Psoas muscle (tissue), 8 donors: ENCODE measurements around the gene CBX6. TPM values are rescaled to one million over a fixed set of nuclear protein-coding genes. Genes with fewer than 3 reads are reported as not detected.

ENCODE experiments used
- ATAC-seq, 4 donors: fragments of 200-7000 bp; cut with Tn5 transposase; one replicate each; pipeline ENCODE4 v1.9.1; 2020; ENCODE audit warnings: moderate library complexity in 3 of 4, mild to moderate bottlenecking in 2 of 4
- DNase-seq, 2 donors: peaks; one replicate each; pipeline ENCODE4 v3.0.0-alpha.2; 2020
- H3K27ac ChIP-seq: fragments of 200-600 bp; one replicate; pipeline ENCODE4 v1.8.0; 2022
- H3K27me3 ChIP-seq, 3 donors: fragments of 200-600 bp in 1 of 3; one replicate each; pipeline versions ENCODE4 v1.6.1 to v1.8.0; 2013 to 2022; ENCODE audit warnings: low read length in 2 of 3, mild to moderate bottlenecking in 2 of 3, moderate library complexity in 1 of 3; ENCODE audit not compliant: insufficient read depth in 3 of 3
- H3K36me3 ChIP-seq, 2 donors: fragments of 200-600 bp in 1 of 2; one replicate each; pipeline versions ENCODE4 v1.6.1 to v1.8.0; 2013 to 2022; ENCODE audit warnings: low read depth in 1 of 2, mild to moderate bottlenecking in 1 of 2, moderate library complexity in 1 of 2; ENCODE audit not compliant: insufficient read depth in 1 of 2
- H3K4me1 ChIP-seq: fragments of 200-600 bp; one replicate; pipeline ENCODE4 v1.8.0; 2022
- H3K4me3 ChIP-seq: fragments of 200-600 bp; one replicate; pipeline ENCODE4 v1.8.0; 2022; ENCODE audit warnings: mild to moderate bottlenecking
- H3K9me3 ChIP-seq: fragments of 200-600 bp; one replicate; pipeline ENCODE4 v1.8.0; 2022
- WGBS, 3 donors: extraction: QIAGEN DNeasy Blood & Tissue Kit; methylation state at CpG; one replicate each; pipeline versions ENCODE4 v1.1.6 to v1.1.7; 2013; 5-methylcytosine and 5-hydroxymethylcytosine counted together
- intact Hi-C, 2 donors: fragments of 100-400 bp; cut with DNase I; formaldehyde crosslinking; loops; one replicate each; pipeline versions ENCODE4 v1.11.0 to v1.14.2; 2022
- polyA plus RNA-seq, 3 donors: library from polyadenylated mRNA; stranded (reverse); fragments of 200-250 nt; gene quantifications; one replicate each; pipeline ENCODE4 v1.2.3, GENCODE V29; 2013
- total RNA-seq, 4 donors: library from RNA; stranded (reverse); fragmentation: NEBNext Ultra II Directional in 2 of 4; extraction: Animal tissue kit (Norgen Biotek cat#: 25700) in 2 of 4; gene quantifications; one replicate each; pipeline versions ENCODE4 v1.2.1 to v1.2.4, GENCODE V29; 2021 to 2023
- TF ChIP-seq, protein P1 (sequence below): fragments of 200-600 bp; IDR thresholded peaks from one replicate; pipeline ENCODE4 v1.8.0; 2022; ENCODE audit warnings: antibody characterized with exemption
- donor health status: healthy with polysubstance abuse.
- donor health status: DM: no; HTN: no; CAD: no; lungs with moderate emphysema.
- donor health status: Bipolar disorder and iron deficiency.
- donor health status: healthy.
- donor health status: DM: yes; HTN: yes; CAD: no.
- donor health status: DM: no; HTN: no; CAD: no.
- donor health status: DM: no; HTN: no; CAD: no.
- donor health status: DM: yes; HTN: yes; CAD: no.

CBX6 gene
- total and polyA plus RNA-seq, 7 donors: 5.2 to 21.0 (median 17.1) TPM

DNA sequence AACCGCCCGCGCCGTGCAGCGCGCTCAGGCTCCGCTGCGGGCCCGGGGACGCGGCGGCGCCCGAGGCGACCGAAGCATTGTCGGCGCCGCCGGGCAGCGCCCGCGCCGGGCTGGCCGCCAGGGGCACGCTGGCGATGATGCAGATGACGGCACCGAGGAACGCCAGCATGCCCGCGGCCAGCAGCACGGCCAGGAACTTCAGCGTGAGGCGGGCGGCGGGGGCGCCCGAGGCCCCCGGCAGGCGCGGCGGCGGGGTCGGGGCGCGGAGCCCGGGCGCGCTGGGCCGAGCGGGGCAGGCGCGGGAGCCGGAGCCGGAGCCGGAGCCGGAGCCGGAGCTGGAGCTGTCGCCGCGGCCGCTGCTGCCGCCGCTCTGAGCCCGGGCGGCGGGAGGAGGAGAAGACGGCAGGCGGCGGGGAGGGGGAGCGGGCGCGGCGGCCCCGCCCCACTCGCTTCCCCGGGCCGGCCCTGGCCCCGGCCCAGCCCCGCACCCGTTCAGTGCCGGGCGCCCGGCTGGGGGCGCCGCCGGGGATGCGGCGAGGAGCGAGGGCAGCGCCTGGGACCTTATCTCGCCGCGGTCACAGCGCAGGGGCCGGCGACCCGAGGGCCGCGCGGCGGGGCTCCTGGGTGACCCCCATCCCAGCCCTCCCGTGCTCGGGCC is 28.2 kb downstream of the CBX6 start, which contains the start of gene NPTXR:
Gene NPTXR (minus strand): TSS at position 372 of the 658 bp plus-strand sequence.
- peaks cover 0 to 61% (median 15%) of the 10 kb centered on the region in 3 donors for H3K27me3 ChIP-seq
- H3K27ac ChIP-seq: no peak within 1 kb of the TSS
- peaks cover 3% of the 10 kb centered on the region for H3K4me1 ChIP-seq
- intact Hi-C loops: loop anchor here (5.0 to 10.0 kb wide), 2 partner anchors 71 to 79 kb away; no protein-coding TSS in a partner anchor
- H3K36me3 ChIP-seq: no peaks in the 10 kb centered on the region
- DNase-seq: peak; percentile 58 to 76
- TF ChIP-seq, protein P1, sequence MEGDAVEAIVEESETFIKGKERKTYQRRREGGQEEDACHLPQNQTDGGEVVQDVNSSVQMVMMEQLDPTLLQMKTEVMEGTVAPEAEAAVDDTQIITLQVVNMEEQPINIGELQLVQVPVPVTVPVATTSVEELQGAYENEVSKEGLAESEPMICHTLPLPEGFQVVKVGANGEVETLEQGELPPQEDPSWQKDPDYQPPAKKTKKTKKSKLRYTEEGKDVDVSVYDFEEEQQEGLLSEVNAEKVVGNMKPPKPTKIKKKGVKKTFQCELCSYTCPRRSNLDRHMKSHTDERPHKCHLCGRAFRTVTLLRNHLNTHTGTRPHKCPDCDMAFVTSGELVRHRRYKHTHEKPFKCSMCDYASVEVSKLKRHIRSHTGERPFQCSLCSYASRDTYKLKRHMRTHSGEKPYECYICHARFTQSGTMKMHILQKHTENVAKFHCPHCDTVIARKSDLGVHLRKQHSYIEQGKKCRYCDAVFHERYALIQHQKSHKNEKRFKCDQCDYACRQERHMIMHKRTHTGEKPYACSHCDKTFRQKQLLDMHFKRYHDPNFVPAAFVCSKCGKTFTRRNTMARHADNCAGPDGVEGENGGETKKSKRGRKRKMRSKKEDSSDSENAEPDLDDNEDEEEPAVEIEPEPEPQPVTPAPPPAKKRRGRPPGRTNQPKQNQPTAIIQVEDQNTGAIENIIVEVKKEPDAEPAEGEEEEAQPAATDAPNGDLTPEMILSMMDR: no peak
- peak; percentile 50 to 89 (median 76) for ATAC-seq
- WGBS, 3 donors: 0 to 1% (median 0%) methylated on average over 59 to 105 of the region's 105 CpGs
- H3K9me3 ChIP-seq: no peaks in the 10 kb centered on the region
- peak within 1 kb of the TSS; percentile 58 for H3K4me3 ChIP-seq

DNA sequence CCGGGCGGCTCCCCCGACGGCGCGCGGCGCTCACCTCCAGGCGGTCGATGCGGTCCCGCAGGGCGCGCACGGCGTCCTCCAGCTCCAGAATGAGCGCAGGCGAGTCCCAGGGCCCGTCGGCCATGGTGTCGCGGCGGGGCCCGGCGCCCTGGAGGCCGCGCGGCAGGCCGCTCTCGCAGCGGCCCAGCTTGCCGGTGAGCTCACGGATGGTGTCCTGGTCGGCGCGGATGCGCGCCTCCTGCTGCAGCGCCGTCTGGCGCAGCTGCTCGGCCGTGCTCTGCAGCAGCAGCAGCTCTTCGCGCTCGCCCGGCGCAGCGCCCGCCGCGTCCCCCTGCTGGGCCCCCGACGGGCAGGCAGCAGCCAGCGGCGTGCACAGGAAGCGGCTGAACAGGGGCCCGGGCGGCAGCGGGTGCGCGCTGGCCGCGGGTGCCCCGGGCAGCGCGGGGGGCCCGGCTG is 28.8 kb downstream of the CBX6 start:
- Histone ChIP-seq H3K36me3 (no peaks in the 10 kb centered on the region), H3K4me3 (peak overlapping the region; percentile 58), H3K9me3 (no peaks in the 10 kb centered on the region), H3K4me1 (peaks cover 3% of the 10 kb centered on the region), H3K27ac (no peak overlapping the region), H3K27me3 (peaks cover 0 to 58% (median 15%) of the 10 kb centered on the region in 3 donors)
- DNase-seq (peak; percentile 46 to 71), ATAC-seq (peak; percentile 47 to 64 (median 60))
- intact Hi-C loops: loop anchor here (5.0 to 10.0 kb wide), 2 partner anchors 71 to 78 kb away; no protein-coding TSS in a partner anchor
- TF ChIP-seq, protein P1: peak; percentile 19
- WGBS, 3 donors: 0 to 1% (median 0%) methylated on average over 35 to 68 of the region's 68 CpGs

DNA sequence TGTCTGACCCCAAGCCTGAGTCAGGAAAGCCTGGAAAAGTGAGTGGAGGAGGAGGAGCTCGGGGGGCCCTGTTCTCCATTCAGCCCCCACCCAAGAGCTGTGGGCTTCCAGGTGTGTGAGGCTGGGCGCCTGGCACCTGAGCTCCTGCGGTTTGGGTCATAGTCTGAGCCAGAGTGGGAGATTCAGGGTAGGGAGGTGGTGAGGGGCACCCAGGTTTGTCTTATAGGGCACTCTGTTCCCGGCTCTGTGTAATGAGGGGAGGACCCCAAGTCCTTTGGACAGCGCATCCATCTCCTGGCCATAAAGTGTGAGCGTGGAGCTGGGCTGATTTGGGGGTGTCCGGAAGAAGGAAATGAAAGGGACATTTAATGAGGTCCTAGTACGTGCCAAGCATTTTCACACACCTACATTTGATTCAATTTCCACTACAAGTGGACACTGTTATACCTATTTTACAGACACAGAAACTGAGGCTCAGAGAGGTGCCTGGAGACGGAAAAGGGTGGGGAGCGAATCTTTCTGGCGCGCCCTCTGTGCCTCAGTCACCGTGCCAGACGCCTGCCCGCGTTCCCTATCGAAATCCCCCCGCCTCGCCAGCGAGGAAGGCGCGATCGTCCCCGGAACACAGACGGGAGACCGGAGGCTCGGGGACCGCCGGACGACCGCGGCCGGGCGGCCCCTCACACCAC is 29.4 kb downstream of the CBX6 start:
- TF ChIP-seq, protein P1: no peak
- DNase-seq (no peak), ATAC-seq (no peak)
- Histone ChIP-seq H3K27ac (no peak overlapping the region), H3K4me1 (peaks cover 3% of the 10 kb centered on the region), H3K36me3 (no peaks in the 10 kb centered on the region), H3K27me3 (peaks cover 0 to 58% (median 15%) of the 10 kb centered on the region in 3 donors), H3K9me3 (no peaks in the 10 kb centered on the region), H3K4me3 (peak overlapping the region; percentile 58)
- intact Hi-C loops: loop anchor here (5.0 to 10.0 kb wide), 2 partner anchors 70 to 78 kb away; no protein-coding TSS in a partner anchor
- 22 to 30% (median 26%) methylated on average over 26 to 34 of the region's 34 CpGs for WGBS, 3 donors

DNA sequence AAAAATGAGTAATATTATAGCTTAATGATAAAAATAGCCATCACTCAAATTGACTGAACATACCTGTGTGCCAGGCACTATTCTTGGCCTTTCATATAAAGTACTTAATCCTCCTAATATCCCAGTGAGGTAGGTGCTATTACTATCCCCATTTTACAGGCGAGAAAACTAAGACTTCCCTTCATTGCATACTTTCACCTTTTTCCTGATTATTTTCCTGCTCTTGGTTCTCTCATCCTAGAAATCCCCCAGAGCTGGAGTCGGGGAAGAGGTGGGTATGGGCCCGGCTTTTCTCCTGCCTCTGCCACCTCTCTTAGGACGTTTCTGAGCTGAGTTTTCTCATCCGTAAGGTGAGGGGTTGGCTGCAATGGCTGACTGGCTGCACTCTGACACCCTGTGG is 30.4 kb downstream of the CBX6 start:
- H3K27me3 ChIP-seq: peaks cover 0 to 59% (median 15%) of the 10 kb centered on the region in 3 donors
- H3K4me1 ChIP-seq: peaks cover 3% of the 10 kb centered on the region
- ATAC-seq: no peak
- no peak overlapping the region for H3K4me3 ChIP-seq
- DNase-seq: no peak
- no peak overlapping the region for H3K27ac ChIP-seq
- H3K9me3 ChIP-seq: no peaks in the 10 kb centered on the region
- intact Hi-C loops: loop anchor here (5.0 to 10.0 kb wide), 2 partner anchors 69 to 77 kb away; no protein-coding TSS in a partner anchor
- TF ChIP-seq, protein P1: no peak
- WGBS, 3 donors: 81 to 88% (median 83%) methylated on average over 5 of the region's 5 CpGs
- no peaks in the 10 kb centered on the region for H3K36me3 ChIP-seq
